Stimulated activated CD8-positive, alpha-beta memory T cell treated with anti-CD3 and anti-CD28 coated beads, Interleukin-7, amount 100 ng/mL, for 48 hours (primary cell): ENCODE results near the gene ASIC3.
A peak's percentile ranks its signal among the peaks of the same experiment; 100 is the strongest.

Source experiments
- DNase-seq, 2 donors: peaks; one replicate each; pipeline ENCODE4 v3.0.0-alpha.2; 2020; ENCODE audit warnings: low read depth in 1 of 2; ENCODE audit errors: extremely low read depth in 1 of 2

The ASIC3 gene

DNA sequence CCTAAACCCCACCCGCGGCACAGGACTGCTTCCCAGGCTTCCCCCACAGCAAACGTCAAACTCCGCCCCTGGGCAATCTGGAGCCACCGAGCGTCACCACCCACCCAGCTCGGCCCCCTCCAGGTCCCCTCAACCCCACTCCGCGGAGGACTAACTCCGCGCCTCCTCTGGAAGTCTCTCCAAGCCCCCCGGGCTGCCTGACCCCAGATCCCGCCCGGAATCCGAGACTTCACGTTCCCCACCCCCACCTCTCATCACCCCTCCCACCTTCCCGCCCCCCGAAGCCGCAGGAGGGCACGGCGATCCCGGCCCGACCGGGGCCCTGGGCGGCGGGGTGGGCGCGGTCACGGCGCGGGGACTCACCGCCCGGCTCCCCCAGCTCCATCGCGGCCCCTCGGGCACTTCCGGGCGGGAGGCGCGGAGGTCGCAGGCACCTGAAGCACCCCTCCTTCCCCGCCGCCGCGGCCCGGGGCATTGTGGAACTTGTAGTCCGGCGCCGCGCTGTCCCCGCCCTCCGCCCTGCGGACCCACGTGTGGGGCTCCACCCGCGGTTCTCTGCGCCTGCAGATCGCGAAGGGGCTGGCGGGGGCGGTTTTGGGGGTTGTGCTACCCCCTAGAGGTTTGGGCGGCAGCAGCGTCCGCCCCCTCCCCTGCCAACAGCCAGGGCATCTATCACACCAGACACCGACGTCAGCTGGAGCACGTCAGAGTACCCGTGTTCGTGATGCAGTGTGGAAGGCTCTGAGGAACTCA is 34.9 kb downstream of the ASIC3 start, which contains the start of gene TMUB1:
TMUB1 (minus strand) TSS at position 423 of the 753 bp plus-strand sequence. CDS start 930 bp downstream, outside the sequence.
- DNase-seq, result peak; percentile 70 to 80

DNA sequence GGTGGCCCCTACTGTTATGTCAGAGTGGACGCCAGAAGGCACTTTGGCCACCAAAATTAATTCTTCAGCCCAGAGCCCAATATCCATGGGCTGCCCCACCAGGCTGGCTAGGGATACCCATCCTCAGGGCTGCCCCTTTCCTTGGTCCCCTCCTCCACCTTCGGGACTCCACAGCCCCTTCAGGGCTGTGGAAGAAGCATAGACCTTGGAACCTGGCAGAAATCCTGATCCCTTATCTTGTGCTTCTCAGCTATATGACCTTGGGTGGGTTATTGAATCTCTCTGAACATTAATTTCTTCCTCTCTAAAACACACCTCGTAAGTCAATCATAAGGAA is 35.5 kb downstream of the ASIC3 start:
- no peak for DNase-seq

- no peak for DNase-seq
These were observed 37.0 kb downstream of the ASIC3 start for GRCh38 chr7:151085329-151085690.

DNA sequence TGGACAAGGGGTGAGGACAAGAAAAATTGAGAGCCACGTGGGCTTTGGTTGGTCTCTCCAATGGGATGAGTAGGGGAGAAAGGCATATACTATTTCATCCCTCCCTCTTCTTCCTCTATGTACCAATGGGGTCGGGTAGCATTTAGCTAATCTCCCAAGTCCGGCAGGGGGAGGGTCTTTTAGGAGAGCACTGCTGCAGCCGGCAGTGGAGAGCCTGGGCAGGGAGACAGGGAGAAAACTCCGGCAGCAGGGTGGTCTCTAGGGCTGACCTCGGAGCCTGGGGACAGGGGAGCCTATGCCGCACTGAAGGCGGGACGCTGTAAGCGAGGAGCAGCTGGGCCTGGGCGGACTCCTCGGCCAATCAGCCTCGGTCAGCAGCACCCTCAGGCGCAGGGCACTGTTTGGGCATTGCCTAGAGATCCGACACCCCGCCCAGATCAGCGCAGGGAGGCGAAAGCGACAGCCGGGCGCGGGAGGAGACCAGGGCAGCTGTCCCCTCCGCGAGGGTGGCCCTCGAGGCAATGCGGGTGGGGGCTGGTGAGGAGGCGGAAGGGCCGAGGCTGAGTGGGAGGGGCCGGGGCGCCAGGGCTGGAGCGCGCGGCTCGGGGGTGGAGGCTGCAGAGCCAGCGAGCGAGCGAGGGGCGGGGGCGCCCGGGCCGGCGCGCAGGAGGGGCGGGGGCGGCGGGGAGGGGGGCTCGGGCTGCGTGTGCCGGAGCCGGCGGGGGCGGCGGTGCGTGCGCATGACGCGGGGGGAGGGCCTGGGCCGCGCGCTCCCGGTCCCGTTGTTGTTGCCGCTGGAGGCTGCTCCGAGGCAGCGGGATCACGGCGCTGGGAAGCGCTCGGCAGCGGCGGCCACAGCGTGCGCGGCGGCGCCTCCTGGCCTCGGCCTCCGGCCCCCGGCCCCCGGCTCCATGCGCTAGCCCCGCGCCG is 37.6 kb downstream of the ASIC3 start, which contains the start of gene AGAP3:
AGAP3 (plus strand) TSS at position 785 of the 930 bp plus-strand sequence. CDS start 267 bp downstream, outside the sequence.
- peak in 1 of 2 donors; percentile 22 for DNase-seq

DNA sequence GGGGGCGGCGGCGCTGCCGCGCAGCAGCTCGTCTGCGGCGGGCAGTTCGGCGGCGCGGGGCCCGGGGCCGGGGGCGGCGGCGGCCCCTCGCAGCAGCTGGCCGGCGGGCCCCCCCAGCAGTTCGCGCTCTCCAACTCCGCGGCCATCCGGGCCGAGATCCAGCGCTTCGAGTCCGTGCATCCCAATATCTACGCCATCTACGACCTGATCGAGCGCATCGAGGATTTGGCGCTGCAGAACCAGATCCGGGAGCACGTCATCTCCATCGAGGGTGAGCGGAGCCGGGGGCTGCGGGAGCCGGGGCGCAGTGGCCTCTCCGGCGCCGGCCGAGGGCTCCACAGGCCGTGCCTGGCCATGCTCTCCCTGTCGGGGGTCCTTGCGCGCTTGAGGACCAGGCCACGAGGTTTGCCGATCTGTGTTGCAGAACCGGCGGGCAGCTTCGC is 38.5 kb downstream of the ASIC3 start:
- DNase-seq, result no peak

DNA sequence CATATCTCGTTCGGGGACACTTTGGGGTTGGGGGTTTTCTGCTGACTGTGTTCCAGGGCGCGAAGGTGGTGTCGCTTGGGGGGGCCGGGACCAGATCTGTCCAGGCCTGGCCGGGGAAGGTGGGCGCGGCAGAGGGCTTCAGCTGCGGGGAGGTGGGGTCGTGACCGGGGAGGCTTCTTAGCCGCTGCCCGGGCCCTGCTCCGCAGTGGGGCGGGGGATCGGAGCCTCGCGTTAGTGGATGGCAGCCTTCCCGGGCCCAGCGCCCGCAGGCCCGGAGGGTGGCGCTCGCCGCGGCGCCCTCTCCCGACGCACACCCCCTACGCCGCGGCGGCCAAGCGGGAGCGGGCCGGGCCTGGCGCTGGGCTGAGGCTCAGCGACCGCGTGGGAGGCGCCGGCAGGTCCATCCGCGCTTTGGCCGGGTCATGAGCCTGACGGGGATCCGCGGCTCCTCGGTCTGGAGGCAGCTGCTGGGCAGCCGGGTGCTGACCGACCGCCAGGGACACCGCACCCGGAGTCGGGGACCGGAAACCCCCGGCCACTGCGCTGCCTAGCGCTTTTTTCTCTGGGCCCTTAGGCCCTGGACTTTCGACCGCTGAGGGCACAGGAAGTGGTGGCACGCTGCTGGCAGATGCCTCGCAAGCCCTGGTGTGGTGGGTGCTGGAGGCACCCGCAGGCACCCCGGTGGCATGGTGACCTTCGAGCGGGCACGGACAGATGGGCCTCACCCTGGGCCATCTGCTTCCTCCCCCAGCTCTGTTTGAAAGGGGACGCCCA is 39.1 kb downstream of the ASIC3 start:
- DNase-seq, result no peak

DNA sequence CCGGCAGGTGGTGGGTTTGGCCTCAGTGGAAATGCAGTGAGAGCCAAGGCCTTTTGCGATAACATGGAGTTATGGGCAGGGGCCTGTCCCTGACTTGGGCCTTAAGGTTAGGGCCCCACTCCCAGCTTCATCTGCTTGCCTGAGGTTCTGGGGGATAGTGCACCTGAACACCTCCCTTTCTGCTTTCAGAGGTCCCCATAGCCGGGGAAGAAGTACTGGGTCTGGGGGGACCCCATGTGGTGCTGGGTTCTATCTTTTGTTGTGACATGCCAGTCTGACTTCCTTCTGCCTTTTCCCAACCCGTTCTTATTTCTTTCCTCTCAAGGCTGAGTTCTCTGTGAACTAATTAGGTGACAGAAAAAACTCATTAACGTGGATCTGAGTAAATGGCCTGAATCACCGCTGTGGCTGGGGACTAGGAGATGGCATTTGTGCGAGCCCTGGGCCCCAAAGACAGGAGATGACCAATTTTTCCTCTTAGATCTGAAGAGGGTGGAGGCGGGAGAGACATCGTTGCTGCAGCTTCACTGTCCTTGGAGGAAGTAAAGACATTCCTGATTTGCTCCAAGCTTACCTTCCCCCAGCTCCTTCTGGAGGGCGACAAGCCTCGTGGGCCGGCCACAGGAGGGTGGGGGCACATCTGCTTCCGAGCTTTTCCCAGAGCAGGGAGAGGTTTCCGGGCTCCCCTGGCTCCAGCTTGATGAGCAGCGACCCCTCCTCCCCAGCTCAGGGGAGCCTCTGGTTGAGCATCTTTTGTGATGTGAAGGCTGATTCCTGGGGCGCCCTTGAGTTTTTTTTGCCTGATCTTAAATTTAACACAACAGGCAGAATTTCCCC is 39.9 kb downstream of the ASIC3 start:
- DNase-seq, result no peak

GRCh38 chr7:151088856-151089699 is 40.7 kb downstream of the ASIC3 start:
- DNase-seq, result no peak

GRCh38 chr7:151089893-151090730 is 41.8 kb downstream of the ASIC3 start:
- no peak for DNase-seq

DNA sequence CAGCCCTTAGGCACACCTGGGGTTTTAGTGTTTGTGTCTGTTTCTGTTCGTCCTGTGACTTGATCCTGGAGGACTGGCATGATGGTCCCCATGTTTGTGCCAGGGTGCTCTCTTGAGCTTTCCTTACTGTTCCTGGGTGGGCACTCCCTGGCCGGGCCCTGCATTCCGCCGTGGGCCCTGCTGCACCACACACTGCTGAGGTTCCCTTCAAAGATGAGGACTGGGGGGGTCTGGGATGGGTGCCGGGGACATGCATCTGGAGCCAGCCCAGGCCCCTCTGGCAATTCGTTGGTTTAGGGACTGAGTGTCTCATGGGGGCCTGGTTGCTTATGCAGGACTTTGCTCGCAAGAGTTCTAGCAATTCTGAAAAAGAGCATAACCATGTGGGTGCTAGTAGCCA is 42.7 kb downstream of the ASIC3 start:
- DNase-seq, result no peak

DNA sequence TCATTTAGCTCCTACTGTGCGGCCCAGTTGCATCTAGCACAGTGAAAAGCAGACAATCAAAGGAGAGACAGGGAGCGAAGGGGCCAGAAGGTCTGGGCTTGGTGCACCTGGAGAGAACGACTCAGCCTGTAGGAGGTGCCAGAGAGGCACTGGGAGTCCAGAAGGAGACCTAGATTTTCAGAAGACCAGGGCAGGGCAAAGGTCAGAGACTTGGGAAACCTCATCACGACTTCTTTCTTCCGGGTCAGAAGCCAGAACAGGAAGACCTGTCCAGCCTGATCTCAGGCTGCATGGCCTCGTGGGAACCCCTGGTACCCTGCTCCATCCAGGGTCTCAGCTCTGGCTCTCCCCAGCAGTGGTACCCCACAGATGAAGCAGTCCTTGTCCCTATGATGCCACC is 43.1 kb downstream of the ASIC3 start:
- DNase-seq, result no peak

DNA sequence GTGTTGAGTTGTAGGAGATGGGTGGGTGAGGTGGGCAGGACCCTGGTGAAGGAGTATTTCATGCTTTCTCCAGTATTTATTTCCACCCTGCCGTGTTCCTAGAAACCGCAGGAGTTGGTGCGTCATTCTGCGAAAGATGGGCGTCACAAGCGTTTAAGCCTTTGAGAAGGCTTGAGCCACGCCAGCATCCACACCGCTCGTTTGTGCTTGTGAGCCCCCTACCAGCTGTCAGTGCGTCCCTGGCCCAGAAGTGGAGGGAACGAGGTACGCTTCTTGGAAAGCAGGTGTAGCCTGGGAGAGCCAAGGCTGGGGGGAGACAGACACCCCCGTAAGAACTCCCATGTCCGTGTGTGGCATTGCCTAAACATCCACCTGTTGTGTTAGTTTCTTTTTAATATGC is 43.7 kb downstream of the ASIC3 start:
- no peak for DNase-seq

- no peak for DNase-seq
These were observed 45.4 kb downstream of the ASIC3 start for GRCh38 chr7:151093748-151094147.

DNA sequence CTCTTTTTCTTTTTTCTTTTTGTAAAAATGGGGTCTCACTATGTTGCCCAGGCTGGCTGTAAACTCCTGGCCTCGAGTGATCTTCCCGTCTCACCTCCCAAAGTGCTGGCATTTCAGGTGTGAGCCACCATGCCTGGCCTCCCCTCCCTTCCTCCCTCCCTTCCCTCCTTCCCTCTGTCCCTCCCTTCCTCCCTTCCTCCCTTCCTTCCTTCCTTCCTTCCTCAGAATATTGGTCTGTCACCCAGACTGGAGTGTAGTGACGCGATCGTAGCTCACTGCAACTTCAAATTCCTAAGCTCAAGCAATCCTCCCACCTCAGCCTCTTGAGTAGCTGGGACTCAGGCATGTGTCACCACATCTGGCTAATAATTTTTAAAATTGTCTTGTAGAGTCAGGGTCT is 46.3 kb downstream of the ASIC3 start:
- DNase-seq, result no peak

DNA sequence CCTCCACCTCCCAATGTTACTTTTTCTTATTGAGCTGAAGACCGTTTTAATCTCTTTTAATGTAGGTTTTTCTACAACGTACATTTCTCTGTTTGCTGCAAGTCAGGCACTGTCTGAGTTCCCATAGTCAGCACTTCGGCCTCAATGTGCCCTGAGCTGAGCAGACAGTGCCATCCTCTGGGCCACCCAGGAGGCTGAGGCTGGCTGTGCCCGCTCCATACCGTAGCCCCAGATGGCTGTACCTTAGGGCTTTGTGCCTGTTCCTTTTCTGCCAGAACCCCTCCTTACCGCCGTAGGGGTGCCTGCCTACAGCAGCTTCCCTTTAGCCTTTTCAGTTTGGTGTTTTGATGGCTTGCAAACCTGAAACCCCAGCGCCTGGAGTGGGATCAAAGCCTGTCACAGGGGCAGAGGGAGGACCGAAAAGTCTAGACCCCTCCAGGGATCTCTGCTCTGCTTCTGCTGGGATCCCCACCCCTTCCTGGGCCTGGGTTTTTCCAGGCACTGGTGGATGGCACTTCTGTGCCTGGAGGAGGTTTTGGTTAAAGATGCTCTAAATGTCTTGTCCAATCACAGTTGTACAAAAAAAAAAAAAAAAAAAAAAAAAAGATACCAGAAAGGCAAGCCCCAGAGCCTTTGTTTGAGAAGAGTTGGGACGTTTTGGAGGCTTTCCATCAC is 46.9 kb downstream of the ASIC3 start:
- DNase-seq, result no peak

DNA sequence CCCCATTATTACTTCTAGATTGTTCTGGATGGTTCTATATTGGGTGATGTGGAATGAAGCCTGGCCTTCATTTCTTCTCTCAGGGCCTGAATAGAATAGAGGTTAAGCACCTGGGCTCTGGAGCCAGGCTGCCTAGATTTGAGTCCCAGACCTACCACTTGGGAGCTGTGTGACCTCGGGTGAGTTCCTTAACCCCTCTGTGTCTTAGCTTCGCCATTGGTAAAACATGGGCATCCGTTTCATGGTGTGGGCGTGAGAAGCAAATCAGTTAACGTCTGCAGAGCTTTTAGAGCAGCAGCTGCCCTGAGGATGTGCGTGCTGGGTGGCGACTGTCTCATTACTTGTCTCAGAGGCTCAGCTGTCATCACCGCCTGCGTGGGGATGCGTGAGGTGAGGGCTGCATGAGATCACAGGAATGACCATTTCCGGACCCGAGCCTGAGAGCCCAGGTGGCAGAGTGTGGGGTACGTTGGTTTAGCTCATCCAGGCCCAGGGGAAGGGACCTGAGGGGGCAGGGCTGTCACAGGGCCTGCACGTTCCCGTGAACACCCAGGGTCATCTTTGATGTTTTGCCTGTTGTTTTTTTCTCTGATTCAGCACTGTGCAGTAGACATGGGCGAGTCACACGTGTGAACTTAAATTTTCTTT is 47.6 kb downstream of the ASIC3 start:
- DNase-seq, result no peak

GRCh38 chr7:151099486-151100211 is 51.3 kb downstream of the ASIC3 start:
- DNase-seq, result no peak
